ENCODE data around the gene HTN1. TPM values are rescaled to one million over a fixed set of nuclear protein-coding genes. Genes with fewer than 3 reads are reported as not detected.
"Not testable (repeated sequence)": the region's sequence is repeated elsewhere in the genome, so short reads cannot be mapped to it uniquely, and the experiment has no call there.

HTN1 gene
- total RNA-seq = not detected
- not detected for polyA plus RNA-seq
- long read RNA-seq, donor 1 = 0 reads
- long read RNA-seq, donor 2 = 0 reads
- long read RNA-seq, donor 3 = 0 reads
- long read RNA-seq, donor 4 = 0 reads
- long read RNA-seq, donor 5 = 0 reads

DNA sequence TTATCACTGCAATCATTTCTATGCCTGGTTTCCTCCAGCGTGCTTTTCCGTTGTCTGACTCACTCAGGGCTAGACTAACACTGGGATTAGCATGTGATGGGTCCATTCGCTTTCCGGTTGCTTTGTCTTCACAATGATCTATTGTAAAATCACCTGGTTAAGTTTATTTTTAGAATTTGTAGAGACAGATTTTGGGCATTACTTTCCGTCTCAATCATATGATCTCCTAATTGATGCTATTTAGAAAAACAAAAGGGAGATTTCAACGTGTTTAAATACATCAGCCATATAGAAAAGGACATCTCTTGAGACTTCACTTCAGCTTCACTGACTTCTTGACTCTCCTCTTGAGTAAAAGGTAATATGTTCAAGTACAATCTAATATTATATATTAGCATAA is at the start of gene HTN1:
TSS of gene HTN1 (plus strand) at position 301 of the 400 bp plus-strand sequence. CDS start 2,639 bp downstream, outside the sequence.
- H3K36me3 ChIP-seq (ENCODE audit: control insufficient read depth in 4 of 4, insufficient read depth in 4 of 4, low read length in 4 of 4); H3K27ac ChIP-seq (ENCODE audit: low read depth in 1 of 2, low read length in 1 of 2); H3K9ac ChIP-seq (ENCODE audit: insufficient read depth in 1 of 2, low read length in 2 of 2); H3K4me1 ChIP-seq (ENCODE audit: control insufficient read depth in 5 of 5, insufficient read depth in 5 of 5, low read length in 5 of 5); DNase-seq; H3K4me3 ChIP-seq; ATAC-seq (ENCODE audit: insufficient read depth, low FRiP score); H3K27me3 ChIP-seq (ENCODE audit: control insufficient read depth in 3 of 3, insufficient read depth in 3 of 3, low read length in 2 of 3); H3K9me3 ChIP-seq (ENCODE audit: control insufficient read depth in 4 of 4, insufficient read depth in 3 of 4, low read length in 3 of 4): not testable (repeated sequence)
- 78 to 81% methylated on average over 4 to 5 of the region's 6 CpGs for WGBS, 2 donors

DNA sequence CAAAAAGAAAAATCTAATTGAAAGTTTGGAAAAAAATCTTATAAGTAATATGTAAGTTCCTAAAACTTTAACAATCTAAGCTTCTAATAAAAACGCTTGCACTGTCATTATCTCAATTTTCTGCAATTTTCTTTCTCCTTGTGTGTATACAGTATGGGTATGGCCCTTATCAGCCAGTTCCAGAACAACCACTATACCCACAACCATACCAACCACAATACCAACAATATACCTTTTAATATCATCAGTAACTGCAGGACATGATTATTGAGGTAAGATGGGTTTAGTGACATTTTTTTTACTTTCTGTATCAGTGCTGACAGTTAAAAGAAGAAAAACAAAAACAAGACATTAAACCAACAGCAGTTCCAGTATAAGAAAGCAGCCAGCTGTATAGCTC is 49.5 kb upstream of the HTN1 start:
- no peaks in the 10 kb centered on the region for H3K4me1 ChIP-seq (ENCODE audit: control insufficient read depth in 5 of 5, insufficient read depth in 5 of 5, low read length in 5 of 5)
- H3K9me3 ChIP-seq (ENCODE audit: control insufficient read depth in 4 of 4, insufficient read depth in 3 of 4, low read length in 3 of 4) = no peaks in the 10 kb centered on the region
- H3K27ac ChIP-seq (ENCODE audit: low read depth in 1 of 2, low read length in 1 of 2) = no peak overlapping the region
- TF ChIP-seq, protein P1, sequence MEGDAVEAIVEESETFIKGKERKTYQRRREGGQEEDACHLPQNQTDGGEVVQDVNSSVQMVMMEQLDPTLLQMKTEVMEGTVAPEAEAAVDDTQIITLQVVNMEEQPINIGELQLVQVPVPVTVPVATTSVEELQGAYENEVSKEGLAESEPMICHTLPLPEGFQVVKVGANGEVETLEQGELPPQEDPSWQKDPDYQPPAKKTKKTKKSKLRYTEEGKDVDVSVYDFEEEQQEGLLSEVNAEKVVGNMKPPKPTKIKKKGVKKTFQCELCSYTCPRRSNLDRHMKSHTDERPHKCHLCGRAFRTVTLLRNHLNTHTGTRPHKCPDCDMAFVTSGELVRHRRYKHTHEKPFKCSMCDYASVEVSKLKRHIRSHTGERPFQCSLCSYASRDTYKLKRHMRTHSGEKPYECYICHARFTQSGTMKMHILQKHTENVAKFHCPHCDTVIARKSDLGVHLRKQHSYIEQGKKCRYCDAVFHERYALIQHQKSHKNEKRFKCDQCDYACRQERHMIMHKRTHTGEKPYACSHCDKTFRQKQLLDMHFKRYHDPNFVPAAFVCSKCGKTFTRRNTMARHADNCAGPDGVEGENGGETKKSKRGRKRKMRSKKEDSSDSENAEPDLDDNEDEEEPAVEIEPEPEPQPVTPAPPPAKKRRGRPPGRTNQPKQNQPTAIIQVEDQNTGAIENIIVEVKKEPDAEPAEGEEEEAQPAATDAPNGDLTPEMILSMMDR (IDR thresholded peaks at IDR 0.05; ENCODE audit: control extremely low read depth, extremely low read depth) = no peak
- H3K4me3 ChIP-seq = no peak overlapping the region
- DNase-seq (no peak), ATAC-seq (ENCODE audit: insufficient read depth, low FRiP score) (no peak)
- 69 to 85% methylated on average over 1 of the region's 1 CpG for WGBS, 2 donors
- no peaks in the 10 kb centered on the region for H3K36me3 ChIP-seq (ENCODE audit: control insufficient read depth in 4 of 4, insufficient read depth in 4 of 4, low read length in 4 of 4)
- H3K9ac ChIP-seq (ENCODE audit: insufficient read depth in 1 of 2, low read length in 2 of 2) = no peak overlapping the region
- H3K27me3 ChIP-seq (ENCODE audit: control insufficient read depth in 3 of 3, insufficient read depth in 3 of 3, low read length in 2 of 3) = no peaks in the 10 kb centered on the region

DNA sequence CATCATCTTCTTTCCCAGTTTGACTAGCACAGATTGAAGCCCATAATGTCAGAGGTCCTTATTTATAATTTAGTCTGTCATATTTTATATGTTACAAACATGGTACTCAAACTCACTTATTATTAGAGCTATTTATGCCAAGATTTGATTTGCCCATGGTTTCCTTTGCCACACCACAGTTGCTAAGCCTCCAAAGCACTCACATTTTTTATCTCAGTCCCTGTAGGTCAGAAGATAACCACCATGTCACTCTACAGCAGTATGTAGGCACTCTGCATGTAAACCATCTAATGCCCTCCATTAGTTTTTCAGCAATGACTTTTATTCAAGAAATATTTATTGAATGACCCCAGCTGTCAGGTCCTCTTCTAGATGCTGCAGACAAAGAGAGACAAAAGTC is 47.7 kb upstream of the HTN1 start:
- Histone ChIP-seq H3K27ac (ENCODE audit: low read depth in 1 of 2, low read length in 1 of 2) (no peak overlapping the region), H3K36me3 (ENCODE audit: control insufficient read depth in 4 of 4, insufficient read depth in 4 of 4, low read length in 4 of 4) (no peaks in the 10 kb centered on the region), H3K27me3 (ENCODE audit: control insufficient read depth in 3 of 3, insufficient read depth in 3 of 3, low read length in 2 of 3) (no peaks in the 10 kb centered on the region), H3K4me3 (no peak overlapping the region), H3K4me1 (ENCODE audit: control insufficient read depth in 5 of 5, insufficient read depth in 5 of 5, low read length in 5 of 5) (no peaks in the 10 kb centered on the region), H3K9me3 (ENCODE audit: control insufficient read depth in 4 of 4, insufficient read depth in 3 of 4, low read length in 3 of 4) (no peaks in the 10 kb centered on the region), H3K9ac (ENCODE audit: insufficient read depth in 1 of 2, low read length in 2 of 2) (no peak overlapping the region)
- TF ChIP-seq, protein P1 (IDR thresholded peaks at IDR 0.05; ENCODE audit: control extremely low read depth, extremely low read depth) = no peak
- DNase-seq = no peak
- no peak for ATAC-seq (ENCODE audit: insufficient read depth, low FRiP score)

DNA sequence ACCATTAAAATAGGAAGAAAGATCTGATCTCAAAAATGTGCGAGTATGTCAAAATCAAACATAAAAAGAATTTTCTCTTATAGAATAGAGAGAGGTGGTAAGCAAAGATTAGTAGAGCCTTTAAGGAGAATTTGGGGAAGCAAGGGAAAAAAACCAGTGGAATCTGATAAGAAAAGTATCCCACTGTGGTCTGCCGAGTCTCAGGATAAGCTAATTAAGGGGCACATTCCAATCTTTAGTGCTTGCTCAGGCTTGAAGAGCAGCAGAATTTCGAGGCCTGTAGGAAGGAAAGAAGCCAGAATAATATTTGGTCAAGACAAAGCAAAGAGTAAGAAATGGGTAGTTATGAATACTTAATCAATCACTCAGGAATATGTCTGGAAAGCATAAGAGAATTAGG is 41.5 kb upstream of the HTN1 start:
- ATAC-seq (ENCODE audit: insufficient read depth, low FRiP score) = no peak
- no peaks in the 10 kb centered on the region for H3K4me1 ChIP-seq (ENCODE audit: control insufficient read depth in 5 of 5, insufficient read depth in 5 of 5, low read length in 5 of 5)

DNA sequence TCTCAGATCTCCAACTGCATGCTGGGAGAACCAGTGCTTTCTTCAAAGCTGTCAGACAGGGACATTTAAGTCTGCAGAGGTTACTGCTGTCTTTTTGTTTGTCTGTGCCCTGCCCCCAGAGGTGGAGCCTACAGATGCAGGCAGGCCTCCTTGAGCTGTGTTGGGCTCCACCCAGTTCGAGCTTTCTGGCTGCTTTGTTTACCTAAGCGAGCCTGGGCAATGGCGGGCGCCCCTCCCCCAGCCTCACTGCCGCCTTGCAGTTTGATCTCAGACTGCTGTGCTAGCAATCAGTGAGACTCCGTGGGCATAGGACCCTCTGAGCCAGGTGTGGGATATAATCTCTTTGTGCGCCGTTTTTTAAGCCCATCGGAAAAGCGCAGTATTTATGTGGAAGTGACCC is 31.2 kb upstream of the HTN1 start:
- not testable (repeated sequence) for ATAC-seq (ENCODE audit: insufficient read depth, low FRiP score); H3K27me3 ChIP-seq (ENCODE audit: control insufficient read depth in 3 of 3, insufficient read depth in 3 of 3, low read length in 2 of 3); H3K36me3 ChIP-seq (ENCODE audit: control insufficient read depth in 4 of 4, insufficient read depth in 4 of 4, low read length in 4 of 4); DNase-seq; H3K4me3 ChIP-seq; H3K9me3 ChIP-seq (ENCODE audit: control insufficient read depth in 4 of 4, insufficient read depth in 3 of 4, low read length in 3 of 4); H3K4me1 ChIP-seq (ENCODE audit: control insufficient read depth in 5 of 5, insufficient read depth in 5 of 5, low read length in 5 of 5); H3K27ac ChIP-seq (ENCODE audit: low read depth in 1 of 2, low read length in 1 of 2); H3K9ac ChIP-seq (ENCODE audit: insufficient read depth in 1 of 2, low read length in 2 of 2)
- WGBS, 2 donors = 83 to 87% methylated on average over 6 to 9 of the region's 10 CpGs

More for the DNA sequence above, 41.5 kb upstream of the HTN1 start:
- Histone ChIP-seq H3K36me3 (ENCODE audit: control insufficient read depth in 4 of 4, insufficient read depth in 4 of 4, low read length in 4 of 4) (no peaks in the 10 kb centered on the region), H3K4me3 (no peak overlapping the region), H3K9me3 (ENCODE audit: control insufficient read depth in 4 of 4, insufficient read depth in 3 of 4, low read length in 3 of 4) (peaks cover 0 to 2% (median 0%) of the 10 kb centered on the region in 4 donors), H3K9ac (ENCODE audit: insufficient read depth in 1 of 2, low read length in 2 of 2) (no peak overlapping the region), H3K27me3 (ENCODE audit: control insufficient read depth in 3 of 3, insufficient read depth in 3 of 3, low read length in 2 of 3) (no peaks in the 10 kb centered on the region), H3K27ac (ENCODE audit: low read depth in 1 of 2, low read length in 1 of 2) (no peak overlapping the region)
- WGBS, 2 donors = 44 to 62% methylated on average over 3 of the region's 3 CpGs
- no peak for DNase-seq
- TF ChIP-seq, protein P1 (IDR thresholded peaks at IDR 0.05; ENCODE audit: control extremely low read depth, extremely low read depth) = no peak
